Skeletal muscle satellite cell (primary cell): ENCODE data around the gene THOC6. TPM values are rescaled to one million over a fixed set of nuclear protein-coding genes. Genes with fewer than 3 reads are reported as not detected.
A peak's percentile ranks its signal among the peaks of the same experiment; 100 is the strongest.

Experiments
- H3K27me3 ChIP-seq: 2 replicates; pipeline ENCODE4 v1.7.0; 2013; ENCODE audit warnings: low read length; ENCODE audit not compliant: control insufficient read depth, insufficient read depth
- H3K36me3 ChIP-seq: 2 replicates; pipeline ENCODE4 v1.7.0; 2013; ENCODE audit warnings: mild to moderate bottlenecking, control low read depth, low read length; ENCODE audit not compliant: insufficient read depth
- H3K4me1 ChIP-seq: 2 replicates; pipeline ENCODE4 v1.7.0; 2013; ENCODE audit warnings: low read length; ENCODE audit not compliant: control insufficient read depth, insufficient read depth
- H3K4me2 ChIP-seq: 2 replicates; pipeline ENCODE4 v1.7.0; 2013; ENCODE audit warnings: mild to moderate bottlenecking, low read length
- H3K4me3 ChIP-seq: 2 replicates; pipeline ENCODE4 v1.7.0; 2013; ENCODE audit warnings: low read length
- H3K9ac ChIP-seq: 2 replicates; pipeline ENCODE4 v1.7.0; 2013; ENCODE audit warnings: mild to moderate bottlenecking, low read depth, low read length, moderate library complexity
- H3K9me3 ChIP-seq: replicated peaks from 2 replicates; pipeline ENCODE4 v1.7.0; 2013; ENCODE audit warnings: mild to moderate bottlenecking, control low read depth, low read length
- total RNA-seq: library from RNA; depleted of rRNA; stranded (reverse); fragments of >200 nt; gene quantifications from 2 replicates; pipeline ENCODE4 v1.2.3, GENCODE V29; 2012; rRNA removed

THOC6 gene
- total RNA-seq: 14.0 and 16.7 TPM in 2 replicates

DNA sequence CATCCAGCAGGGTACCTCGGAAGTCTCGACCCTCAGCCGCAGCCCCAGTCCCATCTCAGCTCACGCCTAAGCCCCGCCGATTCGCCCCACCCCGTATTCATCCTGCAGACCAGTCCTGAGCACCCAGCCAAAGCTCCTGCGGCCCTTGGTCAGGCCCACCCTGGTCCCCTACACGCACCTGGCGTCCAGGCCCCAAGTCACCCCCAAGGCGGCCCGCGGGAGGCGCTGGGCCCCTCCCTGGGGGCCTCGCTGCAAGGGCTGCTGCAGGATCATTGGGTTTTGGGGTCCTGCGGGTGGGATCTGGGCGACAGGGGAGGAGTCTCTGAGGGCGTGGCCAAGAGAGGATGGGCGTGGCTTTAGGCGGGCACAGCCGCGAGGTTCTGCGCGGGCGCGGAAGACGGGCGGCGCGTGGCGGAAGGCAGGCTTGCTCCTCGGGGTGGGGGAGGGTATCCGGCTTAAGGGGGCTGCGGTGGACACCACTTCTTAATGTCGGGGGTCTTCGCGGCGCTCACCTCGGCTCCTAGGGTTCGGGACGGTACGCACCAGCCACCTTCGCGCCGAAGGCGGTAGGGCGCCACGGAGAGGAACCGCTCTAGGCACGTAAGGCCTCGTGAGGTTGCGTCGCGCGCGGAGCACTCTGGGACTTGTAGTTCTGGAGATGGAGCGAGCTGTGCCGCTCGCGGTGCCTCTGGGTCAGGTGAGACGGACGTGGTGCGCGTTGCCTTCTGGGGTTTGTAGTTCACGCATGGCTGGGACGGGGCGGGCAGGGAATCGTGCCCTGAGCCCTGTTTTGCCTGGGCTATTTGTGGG is at the start of gene THOC6, which contains the start of gene HCFC1R1:
Gene THOC6 (plus strand): TSS at position 367 of the 810 bp plus-strand sequence. CDS start 292 bp downstream, at position 659.
Gene HCFC1R1 (minus strand): TSS at position 274 of the 810 bp plus-strand sequence. CDS start 1 bp downstream, at position 273.
- H3K9me3 ChIP-seq: no peaks in the 10 kb centered on the region
- H3K9ac ChIP-seq: peak within 1 kb of the TSS; percentile 100
- peak within 1 kb of the TSS; percentile 97 for H3K4me3 ChIP-seq
- peaks cover 29% of the 10 kb centered on the region for H3K36me3 ChIP-seq
- peaks cover 21% of the 10 kb centered on the region for H3K4me1 ChIP-seq
- H3K4me2 ChIP-seq: peak within 1 kb of the TSS; percentile 96
- peaks cover under 1% of the 10 kb centered on the region for H3K27me3 ChIP-seq

- H3K4me1 ChIP-seq: peaks cover 19% of the 10 kb centered on the region
- no peak overlapping the region for H3K4me2 ChIP-seq
- H3K9me3 ChIP-seq: no peaks in the 10 kb centered on the region
- H3K4me3 ChIP-seq: no peak overlapping the region
- no peaks in the 10 kb centered on the region for H3K36me3 ChIP-seq
- no peaks in the 10 kb centered on the region for H3K27me3 ChIP-seq
- no peak overlapping the region for H3K9ac ChIP-seq
Measured at GRCh38 chr16:2974319-2975056, 49.3 kb upstream of the THOC6 start.

- Histone ChIP-seq H3K27me3 (no peaks in the 10 kb centered on the region), H3K4me2 (no peak overlapping the region), H3K9ac (no peak overlapping the region), H3K9me3 (no peaks in the 10 kb centered on the region), H3K36me3 (no peaks in the 10 kb centered on the region), H3K4me1 (peaks cover 16% of the 10 kb centered on the region), H3K4me3 (no peak overlapping the region)
Measured at GRCh38 chr16:2975161-2975795, 48.6 kb upstream of the THOC6 start.

DNA sequence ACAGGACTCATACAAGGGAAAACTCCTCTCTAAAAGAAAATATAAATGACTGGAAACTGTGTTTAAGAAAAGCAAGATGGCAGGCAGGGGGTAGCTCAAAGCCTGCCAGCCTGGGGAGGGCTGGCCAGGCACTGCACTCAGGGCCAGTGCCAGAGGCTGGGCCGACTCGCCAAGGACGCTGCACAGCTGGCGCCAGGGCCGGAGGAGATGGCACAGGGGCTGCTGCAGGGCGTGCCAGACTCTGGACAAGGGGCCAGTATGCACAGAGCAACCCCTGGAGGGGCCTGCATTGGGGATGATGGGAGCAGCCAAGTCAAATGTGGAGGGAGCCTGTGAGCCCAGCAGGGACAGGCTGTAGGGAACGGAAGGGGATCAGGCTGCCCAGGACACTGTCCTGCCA is 47.6 kb upstream of the THOC6 start:
- Histone ChIP-seq H3K27me3 (no peaks in the 10 kb centered on the region), H3K9me3 (no peaks in the 10 kb centered on the region), H3K36me3 (no peaks in the 10 kb centered on the region), H3K9ac (no peak overlapping the region), H3K4me2 (no peak overlapping the region), H3K4me3 (no peak overlapping the region), H3K4me1 (peaks cover 13% of the 10 kb centered on the region)

DNA sequence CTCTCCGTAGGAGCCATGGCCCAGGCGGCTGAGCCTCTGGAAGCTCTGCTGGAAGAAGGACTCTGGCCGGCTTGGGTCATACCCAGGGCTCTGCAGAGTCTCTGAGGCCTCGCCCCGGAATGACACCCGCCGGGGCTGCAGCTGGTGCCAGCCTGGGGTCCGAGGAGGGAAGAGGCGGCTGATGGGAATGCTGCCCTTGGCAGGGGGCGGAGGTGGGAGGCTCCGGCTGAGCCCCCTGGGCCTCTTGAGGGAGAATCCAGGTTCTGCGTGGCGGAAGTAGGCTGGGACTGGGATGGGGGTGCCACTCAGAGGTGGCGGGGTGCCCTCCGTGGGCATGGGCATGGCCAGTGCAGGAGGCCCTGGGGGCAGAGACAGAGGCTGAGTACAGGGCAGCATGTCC is 47.2 kb upstream of the THOC6 start:
- Histone ChIP-seq H3K9ac (no peak overlapping the region), H3K4me3 (no peak overlapping the region), H3K9me3 (no peaks in the 10 kb centered on the region), H3K4me2 (no peak overlapping the region), H3K27me3 (no peaks in the 10 kb centered on the region), H3K4me1 (peaks cover 12% of the 10 kb centered on the region), H3K36me3 (no peaks in the 10 kb centered on the region)

DNA sequence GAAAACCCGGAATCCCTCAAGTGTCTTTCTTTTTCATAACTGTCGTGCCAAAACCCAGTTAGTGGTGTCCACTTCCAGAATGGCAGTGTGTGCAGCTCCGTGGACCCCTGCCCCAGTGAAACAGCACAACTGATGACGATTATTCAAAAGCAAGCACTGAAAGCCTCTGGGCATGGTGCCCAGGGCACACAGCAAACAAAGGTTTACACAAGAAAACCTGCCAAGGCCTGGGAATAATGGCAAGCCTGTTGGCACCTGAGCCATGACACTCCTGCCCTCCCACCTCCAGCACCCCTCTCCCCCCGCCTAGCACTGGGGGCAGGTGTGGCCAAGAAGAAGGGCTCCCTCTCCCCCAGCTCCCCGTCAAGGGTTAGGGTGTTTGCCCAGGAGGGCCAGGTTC is 46.4 kb upstream of the THOC6 start:
- Histone ChIP-seq H3K9me3 (no peaks in the 10 kb centered on the region), H3K4me3 (no peak overlapping the region), H3K27me3 (no peaks in the 10 kb centered on the region), H3K4me1 (peaks cover 12% of the 10 kb centered on the region), H3K4me2 (no peak overlapping the region), H3K9ac (no peak overlapping the region), H3K36me3 (no peaks in the 10 kb centered on the region)

GRCh38 chr16:2979669-2980226 is 44.1 kb upstream of the THOC6 start:
- peak overlapping the region; percentile 96 for H3K4me2 ChIP-seq
- H3K4me3 ChIP-seq: peak overlapping the region; percentile 83
- peak overlapping the region; percentile 97 for H3K9ac ChIP-seq
- H3K27me3 ChIP-seq: no peaks in the 10 kb centered on the region
- H3K36me3 ChIP-seq: no peaks in the 10 kb centered on the region
- peaks cover 17% of the 10 kb centered on the region for H3K4me1 ChIP-seq
- no peaks in the 10 kb centered on the region for H3K9me3 ChIP-seq

GRCh38 chr16:2980227-2981176 is 43.3 kb upstream of the THOC6 start, which contains the start of gene PKMYT1:
PKMYT1 (minus strand) TSS chr16:2980446; CDS start chr16:2979657, 789 bp downstream.
- H3K27me3 ChIP-seq: no peaks in the 10 kb centered on the region
- peak within 1 kb of the TSS; percentile 83 for H3K4me3 ChIP-seq
- peak within 1 kb of the TSS; percentile 96 for H3K4me2 ChIP-seq
- no peaks in the 10 kb centered on the region for H3K9me3 ChIP-seq
- peak within 1 kb of the TSS; percentile 97 for H3K9ac ChIP-seq
- H3K4me1 ChIP-seq: peaks cover 21% of the 10 kb centered on the region
- H3K36me3 ChIP-seq: no peaks in the 10 kb centered on the region

GRCh38 chr16:2981177-2981898 is 42.5 kb upstream of the THOC6 start:
- Histone ChIP-seq H3K9ac (peak overlapping the region; percentile 97), H3K36me3 (no peaks in the 10 kb centered on the region), H3K4me2 (peak overlapping the region; percentile 96), H3K27me3 (no peaks in the 10 kb centered on the region), H3K4me1 (peaks cover 26% of the 10 kb centered on the region), H3K9me3 (no peaks in the 10 kb centered on the region), H3K4me3 (peak overlapping the region; percentile 83)

DNA sequence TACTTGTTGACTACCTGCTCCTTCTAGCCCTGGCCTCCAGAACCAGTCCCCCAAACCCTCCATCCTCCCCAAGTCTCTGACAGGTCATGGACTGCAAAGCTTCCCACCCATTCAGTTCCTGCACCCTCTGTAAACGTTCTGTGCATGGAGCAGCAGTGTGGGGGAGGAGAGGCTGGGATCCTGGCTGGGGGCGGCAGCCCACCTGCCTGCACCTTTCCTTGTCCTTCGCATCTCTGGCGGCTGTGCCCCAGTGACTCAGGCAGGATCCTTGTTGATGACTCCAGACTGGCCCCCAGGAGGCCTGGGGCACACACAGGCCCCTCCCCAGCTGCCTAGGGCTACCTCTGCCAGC is 42.0 kb upstream of the THOC6 start:
- Histone ChIP-seq H3K4me3 (no peak overlapping the region), H3K36me3 (no peaks in the 10 kb centered on the region), H3K4me2 (no peak overlapping the region), H3K4me1 (peaks cover 26% of the 10 kb centered on the region), H3K9ac (no peak overlapping the region), H3K27me3 (no peaks in the 10 kb centered on the region), H3K9me3 (no peaks in the 10 kb centered on the region)
